HEK293 (cell line): ENCODE results near the gene HOXB8.
A peak's percentile ranks its signal among the peaks of the same experiment; 100 is the strongest.

Experiments used
- CTCF ChIA-PET: fragments of 350-600 bp; formaldehyde crosslinking; extraction: SDS; loops from one replicate; lab custom pipeline; 2021; ENCODE audit warnings: antibody characterized with exemption; lab: Yijun Ruan, JAX
- POLR2A ChIA-PET: fragments of 300-600 bp; formaldehyde crosslinking; extraction: SDS; loops from one replicate; lab custom pipeline; 2020; ENCODE audit warnings: antibody characterized with exemption, inconsistent platforms; lab: Yijun Ruan, JAX
- H3K27ac ChIP-seq: fragments of 200-500 bp; sonication (Bioruptor generic); 2 replicates; pipeline ENCODE4 v1.5.1; 2014; ENCODE audit warnings: low read depth, low read length, control low read depth, inconsistent platforms; ENCODE audit errors: extremely low read depth
- H3K36me3 ChIP-seq, 2 experiments: fragments of 200-500 bp in 1 of 2; sonication (Bioruptor generic) in 1 of 2; 1 replicate in 1 of 2; 2 replicates in 1 of 2; pipeline ENCODE4 v1.5.1; 2014 to 2017; ENCODE audit warnings: inconsistent platforms in 2 of 2, low read length in 2 of 2; ENCODE audit not compliant: control insufficient read depth in 2 of 2, insufficient read depth in 1 of 2
- H3K4me1 ChIP-seq: fragments of 200-500 bp; sonication (Bioruptor generic); 2 replicates; pipeline ENCODE4 v1.5.1; 2014; ENCODE audit warnings: mild to moderate bottlenecking, low read length, inconsistent platforms; ENCODE audit not compliant: control insufficient read depth, insufficient read depth
- H3K4me3 ChIP-seq: 2 replicates; pipeline ENCODE4 v1.5.1; 2011; ENCODE audit warnings: low read depth, mild to moderate bottlenecking, control low read depth, low read length, moderate library complexity
- H3K9me3 ChIP-seq: fragments of 200-500 bp; sonication (Bioruptor generic); 2 replicates; pipeline ENCODE4 v1.5.1; 2014; ENCODE audit warnings: low read depth, low read length, inconsistent platforms; ENCODE audit not compliant: control insufficient read depth, insufficient read depth
- KLF1 ChIP-seq: fragments of 450-650 bp; formaldehyde crosslinking; IDR thresholded peaks from 2 replicates; pipeline ENCODE4 v1.5.1; 2016; ENCODE audit warnings: missing biosample characterization, missing genetic modification characterization
- KLF8 ChIP-seq: fragments of 450-650 bp; formaldehyde crosslinking; IDR thresholded peaks from 2 replicates; pipeline ENCODE4 v1.5.1; 2016; ENCODE audit warnings: missing biosample characterization, missing genetic modification characterization
- OSR2 ChIP-seq: fragments of 450-650 bp; formaldehyde crosslinking; IDR thresholded peaks from 2 replicates; pipeline ENCODE4 v1.5.1; 2016; ENCODE audit warnings: missing biosample characterization, missing genetic modification characterization
- SCRT1 ChIP-seq: fragments of 450-650 bp; formaldehyde crosslinking; IDR thresholded peaks from 2 replicates; pipeline ENCODE4 v1.5.1; 2016; ENCODE audit warnings: missing biosample characterization, missing genetic modification characterization, borderline replicate concordance
- SP2 ChIP-seq: fragments of 450-650 bp; formaldehyde crosslinking; IDR thresholded peaks from 2 replicates; pipeline ENCODE4 v1.5.1; 2016; ENCODE audit warnings: missing biosample characterization, missing genetic modification characterization
- TRIM28 ChIP-seq: IDR thresholded peaks from 2 replicates; pipeline ENCODE4 v1.6.1; 2011; ENCODE audit warnings: low read length, control low read depth, borderline replicate concordance
- YY1 ChIP-seq: fragments of 450-650 bp; formaldehyde crosslinking; IDR thresholded peaks from 2 replicates; pipeline ENCODE4 v1.5.1; 2018; ENCODE audit warnings: missing biosample characterization, missing genetic modification characterization
- ZBTB48 ChIP-seq: fragments of 450-650 bp; formaldehyde crosslinking; IDR thresholded peaks from 2 replicates; pipeline ENCODE4 v1.5.1; 2016; ENCODE audit warnings: missing biosample characterization, missing genetic modification characterization
- ZBTB49 ChIP-seq: fragments of 450-650 bp; formaldehyde crosslinking; IDR thresholded peaks from 2 replicates; pipeline ENCODE4 v1.5.1; 2016; ENCODE audit warnings: missing biosample characterization, missing genetic modification characterization, low read depth
- ZBTB8A ChIP-seq: fragments of 450-650 bp; formaldehyde crosslinking; IDR thresholded peaks from 2 replicates; pipeline ENCODE4 v1.5.1; 2016; ENCODE audit warnings: missing biosample characterization, missing genetic modification characterization
- ZEB2 ChIP-seq: fragments of 450-650 bp; formaldehyde crosslinking; IDR thresholded peaks from 2 replicates; pipeline ENCODE4 v1.5.1; 2016; ENCODE audit warnings: missing biosample characterization, missing genetic modification characterization
- ZFHX2 ChIP-seq: fragments of 450-650 bp; formaldehyde crosslinking; conservative IDR thresholded peaks from 2 replicates; pipeline ENCODE4 v1.5.1; 2016; ENCODE audit warnings: missing biosample characterization, missing genetic modification characterization
- ZIC2 ChIP-seq: fragments of 450-650 bp; formaldehyde crosslinking; IDR thresholded peaks from 2 replicates; pipeline ENCODE4 v1.5.1; 2016; ENCODE audit warnings: missing biosample characterization, missing genetic modification characterization
- ZNF132 ChIP-seq: fragments of 450-650 bp; formaldehyde crosslinking; IDR thresholded peaks from 2 replicates; pipeline ENCODE4 v1.5.1; 2017; ENCODE audit warnings: missing biosample characterization, missing genetic modification characterization, borderline replicate concordance
- ZNF155 ChIP-seq: fragments of 450-650 bp; formaldehyde crosslinking; IDR thresholded peaks from 2 replicates; pipeline ENCODE4 v1.5.1; 2016; ENCODE audit warnings: missing biosample characterization, missing genetic modification characterization
- ZNF341 ChIP-seq: fragments of 450-650 bp; formaldehyde crosslinking; IDR thresholded peaks from 2 replicates; pipeline ENCODE4; 2016; ENCODE audit warnings: low read depth, missing biosample characterization, missing genetic modification characterization
- ZNF544 ChIP-seq: fragments of 450-650 bp; formaldehyde crosslinking; IDR thresholded peaks from 2 replicates; pipeline ENCODE4 v1.5.0; 2017; ENCODE audit warnings: missing biosample characterization, missing genetic modification characterization
- ZNF596 ChIP-seq: fragments of 450-650 bp; IDR thresholded peaks from 2 replicates; pipeline ENCODE4 v1.5.0; 2018; ENCODE audit warnings: missing biosample characterization, mild to moderate bottlenecking, missing genetic modification characterization, moderate library complexity
- ZNF621 ChIP-seq: fragments of 450-650 bp; formaldehyde crosslinking; IDR thresholded peaks from 2 replicates; pipeline ENCODE4 v1.5.1; 2017; ENCODE audit warnings: missing biosample characterization, missing genetic modification characterization
- ZNF623 ChIP-seq: fragments of 450-650 bp; formaldehyde crosslinking; IDR thresholded peaks from 2 replicates; pipeline ENCODE4 v1.5.1; 2016; ENCODE audit warnings: missing biosample characterization, missing genetic modification characterization
- ZNF629 ChIP-seq: fragments of 450-650 bp; formaldehyde crosslinking; IDR thresholded peaks from 2 replicates; pipeline ENCODE4 v1.5.1; 2017; ENCODE audit warnings: missing biosample characterization, missing genetic modification characterization
- ZNF660 ChIP-seq: fragments of 450-650 bp; IDR thresholded peaks from 2 replicates; pipeline ENCODE4 v1.5.1; 2018; ENCODE audit warnings: missing biosample characterization, mild to moderate bottlenecking, missing genetic modification characterization
- ZNF837 ChIP-seq: fragments of 450-650 bp; formaldehyde crosslinking; IDR thresholded peaks from 2 replicates; pipeline ENCODE4 v1.5.1; 2016; ENCODE audit warnings: missing biosample characterization, missing genetic modification characterization
- ZSCAN30 ChIP-seq: fragments of 450-650 bp; IDR thresholded peaks from 2 replicates; pipeline ENCODE4 v1.5.1; 2018; ENCODE audit warnings: missing biosample characterization, mild to moderate bottlenecking, missing genetic modification characterization, moderate library complexity
- ZSCAN5A ChIP-seq: fragments of 450-650 bp; formaldehyde crosslinking; IDR thresholded peaks from 2 replicates; pipeline ENCODE4 v1.5.1; 2016; ENCODE audit warnings: missing biosample characterization, missing genetic modification characterization
- TF ChIP-seq, protein P1 (sequence below): fragments of 450-650 bp; formaldehyde crosslinking; optimal IDR thresholded peaks from 2 replicates; pipeline ENCODE3; 2016; ENCODE audit warnings: missing biosample characterization, mild to moderate bottlenecking, missing genetic modification characterization
- TF ChIP-seq, protein P2 (sequence below): fragments of 450-650 bp; formaldehyde crosslinking; IDR thresholded peaks from 2 replicates; pipeline ENCODE4 v1.5.1; 2017; ENCODE audit warnings: missing biosample characterization, missing genetic modification characterization
- TF ChIP-seq, protein P3 (sequence below): fragments of 450-650 bp; formaldehyde crosslinking; IDR thresholded peaks from 2 replicates; pipeline ENCODE4 v1.5.1; 2016; ENCODE audit warnings: missing biosample characterization, missing genetic modification characterization

The HOXB8 gene

GRCh38 chr17:48624544-48625494 lies 9.7 kb upstream of the HOXB8 start:
- Histone ChIP-seq H3K4me1 (peaks cover 25% of the 10 kb centered on the region), H3K9me3 (no peaks in the 10 kb centered on the region), H3K4me3 (peak overlapping the region; percentile 78), H3K36me3 (peaks cover 0 to 26% of the 10 kb centered on the region in 2 experiments; a peak in 1 of 3 replicates), H3K27ac (peak overlapping the region; percentile 100)
- ChIA-PET POLR2A (interaction anchor here (0.7 to 4.5 kb wide), 10 partner anchors 12 to 654 kb away, joined by 3 to 38 read pairs (median 8); partner anchors contain the start of genes CDK5RAP3 and NFE2L1), CTCF (interaction anchor here (0.5 to 5.0 kb wide), 12 partner anchors 11 to 598 kb away, joined by 3 to 37 read pairs (median 4); partner anchors contain the start of gene NFE2L1)
- no peak for TF ChIP-seq ZNF155 (tag by site-specific recombination)
- TF ChIP-seq OSR2 = peak; percentile 77
- TF ChIP-seq ZNF341 = peak; percentile 76
- TF ChIP-seq ZNF621 (tag by site-specific recombination) = no peak
- TF ChIP-seq ZSCAN30 (tag by site-specific recombination) = peak; percentile 45
- TF ChIP-seq, protein P1, sequence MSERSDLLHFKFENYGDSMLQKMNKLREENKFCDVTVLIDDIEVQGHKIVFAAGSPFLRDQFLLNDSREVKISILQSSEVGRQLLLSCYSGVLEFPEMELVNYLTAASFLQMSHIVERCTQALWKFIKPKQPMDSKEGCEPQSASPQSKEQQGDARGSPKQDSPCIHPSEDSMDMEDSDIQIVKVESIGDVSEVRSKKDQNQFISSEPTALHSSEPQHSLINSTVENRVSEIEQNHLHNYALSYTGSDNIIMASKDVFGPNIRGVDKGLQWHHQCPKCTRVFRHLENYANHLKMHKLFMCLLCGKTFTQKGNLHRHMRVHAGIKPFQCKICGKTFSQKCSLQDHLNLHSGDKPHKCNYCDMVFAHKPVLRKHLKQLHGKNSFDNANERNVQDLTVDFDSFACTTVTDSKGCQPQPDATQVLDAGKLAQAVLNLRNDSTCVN (tag by site-specific recombination) = peak; percentile 29
- TF ChIP-seq ZNF544 (tag by site-specific recombination) = no peak
- peak; percentile 49 for TF ChIP-seq ZNF660 (tag by site-specific recombination)
- TF ChIP-seq TRIM28 = no peak
- TF ChIP-seq ZBTB49 (tag by site-specific recombination) = no peak
- TF ChIP-seq ZBTB48 (tag by site-specific recombination) = 0 out of 2 replicates have a peak, but pooled peaks have one; percentile 17
- TF ChIP-seq YY1 (tag by site-specific recombination) = peak; percentile 19; the same call in 1 of the 2 replicates
- 0 out of 2 replicates have a peak, but pooled peaks have one; percentile 39 for TF ChIP-seq ZNF837 (tag by site-specific recombination)
- peak; percentile 49; the same call in 1 of the 2 replicates for TF ChIP-seq SCRT1 (tag by site-specific recombination)
- TF ChIP-seq ZNF596 = 0 out of 2 replicates have a peak, but pooled peaks have one; percentile 7
- TF ChIP-seq ZBTB8A (tag by site-specific recombination) = peak; percentile 45
- TF ChIP-seq ZNF623 (tag by site-specific recombination) = no peak
- TF ChIP-seq KLF1 (tag by site-specific recombination) = 0 out of 2 replicates have a peak, but pooled peaks have one; percentile 16
- 0 out of 2 replicates have a peak, but pooled peaks have one; percentile 19 for TF ChIP-seq ZSCAN5A (tag by site-specific recombination)
- TF ChIP-seq SP2 = peak; percentile 71
- no peak for TF ChIP-seq ZNF132 (tag by site-specific recombination)
- no peak for TF ChIP-seq ZEB2 (tag by site-specific recombination)
- TF ChIP-seq, protein P2, sequence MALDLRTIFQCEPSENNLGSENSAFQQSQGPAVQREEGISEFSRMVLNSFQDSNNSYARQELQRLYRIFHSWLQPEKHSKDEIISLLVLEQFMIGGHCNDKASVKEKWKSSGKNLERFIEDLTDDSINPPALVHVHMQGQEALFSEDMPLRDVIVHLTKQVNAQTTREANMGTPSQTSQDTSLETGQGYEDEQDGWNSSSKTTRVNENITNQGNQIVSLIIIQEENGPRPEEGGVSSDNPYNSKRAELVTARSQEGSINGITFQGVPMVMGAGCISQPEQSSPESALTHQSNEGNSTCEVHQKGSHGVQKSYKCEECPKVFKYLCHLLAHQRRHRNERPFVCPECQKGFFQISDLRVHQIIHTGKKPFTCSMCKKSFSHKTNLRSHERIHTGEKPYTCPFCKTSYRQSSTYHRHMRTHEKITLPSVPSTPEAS = peak; percentile 48; the same call in 1 of the 2 replicates
- peak; percentile 89 for TF ChIP-seq ZIC2 (tag by site-specific recombination)
- TF ChIP-seq ZNF629 (tag by site-specific recombination) = no peak
- no peak for TF ChIP-seq ZFHX2 (tag by site-specific recombination)
- TF ChIP-seq, protein P3, sequence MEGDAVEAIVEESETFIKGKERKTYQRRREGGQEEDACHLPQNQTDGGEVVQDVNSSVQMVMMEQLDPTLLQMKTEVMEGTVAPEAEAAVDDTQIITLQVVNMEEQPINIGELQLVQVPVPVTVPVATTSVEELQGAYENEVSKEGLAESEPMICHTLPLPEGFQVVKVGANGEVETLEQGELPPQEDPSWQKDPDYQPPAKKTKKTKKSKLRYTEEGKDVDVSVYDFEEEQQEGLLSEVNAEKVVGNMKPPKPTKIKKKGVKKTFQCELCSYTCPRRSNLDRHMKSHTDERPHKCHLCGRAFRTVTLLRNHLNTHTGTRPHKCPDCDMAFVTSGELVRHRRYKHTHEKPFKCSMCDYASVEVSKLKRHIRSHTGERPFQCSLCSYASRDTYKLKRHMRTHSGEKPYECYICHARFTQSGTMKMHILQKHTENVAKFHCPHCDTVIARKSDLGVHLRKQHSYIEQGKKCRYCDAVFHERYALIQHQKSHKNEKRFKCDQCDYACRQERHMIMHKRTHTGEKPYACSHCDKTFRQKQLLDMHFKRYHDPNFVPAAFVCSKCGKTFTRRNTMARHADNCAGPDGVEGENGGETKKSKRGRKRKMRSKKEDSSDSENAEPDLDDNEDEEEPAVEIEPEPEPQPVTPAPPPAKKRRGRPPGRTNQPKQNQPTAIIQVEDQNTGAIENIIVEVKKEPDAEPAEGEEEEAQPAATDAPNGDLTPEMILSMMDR (tag by site-specific recombination) = no peak
- peak; percentile 49 for TF ChIP-seq KLF8
